ENCODE results near the gene THOC5.
"Not testable (repeated sequence)": the region's sequence is repeated elsewhere in the genome, so short reads cannot be mapped to it uniquely, and the experiment has no call there.

Gene THOC5

GRCh38 chr22:29593923-29594322, 40.4 kb upstream of the THOC5 start:
- Histone ChIP-seq H3K4me1 (ENCODE audit: insufficient read depth, poor library complexity, severe bottlenecking) (no peaks in the 10 kb centered on the region), H3K36me3 (ENCODE audit: low read depth) (no peaks in the 10 kb centered on the region), H3K9me3 (ENCODE audit: severe bottlenecking) (no peaks in the 10 kb centered on the region), H3K27me3 (ENCODE audit: insufficient read depth, poor library complexity, severe bottlenecking) (no peaks in the 10 kb centered on the region), H3K27ac (ENCODE audit: poor library complexity, severe bottlenecking) (no peak overlapping the region), H3K4me3 (ENCODE audit: severe bottlenecking) (no peak overlapping the region)
- ATAC-seq (ENCODE audit: low read depth) (no peak), DNase-seq (ENCODE audit: low spot score) (no peak)
- TF ChIP-seq, protein P1, sequence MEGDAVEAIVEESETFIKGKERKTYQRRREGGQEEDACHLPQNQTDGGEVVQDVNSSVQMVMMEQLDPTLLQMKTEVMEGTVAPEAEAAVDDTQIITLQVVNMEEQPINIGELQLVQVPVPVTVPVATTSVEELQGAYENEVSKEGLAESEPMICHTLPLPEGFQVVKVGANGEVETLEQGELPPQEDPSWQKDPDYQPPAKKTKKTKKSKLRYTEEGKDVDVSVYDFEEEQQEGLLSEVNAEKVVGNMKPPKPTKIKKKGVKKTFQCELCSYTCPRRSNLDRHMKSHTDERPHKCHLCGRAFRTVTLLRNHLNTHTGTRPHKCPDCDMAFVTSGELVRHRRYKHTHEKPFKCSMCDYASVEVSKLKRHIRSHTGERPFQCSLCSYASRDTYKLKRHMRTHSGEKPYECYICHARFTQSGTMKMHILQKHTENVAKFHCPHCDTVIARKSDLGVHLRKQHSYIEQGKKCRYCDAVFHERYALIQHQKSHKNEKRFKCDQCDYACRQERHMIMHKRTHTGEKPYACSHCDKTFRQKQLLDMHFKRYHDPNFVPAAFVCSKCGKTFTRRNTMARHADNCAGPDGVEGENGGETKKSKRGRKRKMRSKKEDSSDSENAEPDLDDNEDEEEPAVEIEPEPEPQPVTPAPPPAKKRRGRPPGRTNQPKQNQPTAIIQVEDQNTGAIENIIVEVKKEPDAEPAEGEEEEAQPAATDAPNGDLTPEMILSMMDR (IDR thresholded peaks at IDR 0.05; ENCODE audit: poor library complexity, severe bottlenecking), result no peak

- peak overlapping the region; percentile 55 for H3K27ac ChIP-seq (ENCODE audit: poor library complexity, severe bottlenecking)
- TF ChIP-seq, protein P1 (IDR thresholded peaks at IDR 0.05; ENCODE audit: poor library complexity, severe bottlenecking), result no peak
- no peak overlapping the region for H3K4me3 ChIP-seq (ENCODE audit: severe bottlenecking)
- H3K9me3 ChIP-seq (ENCODE audit: severe bottlenecking), result no peaks in the 10 kb centered on the region
- no peaks in the 10 kb centered on the region for H3K36me3 ChIP-seq (ENCODE audit: low read depth)
- peak; percentile 91 for ATAC-seq (ENCODE audit: low read depth)
- peak; percentile 83 for DNase-seq (ENCODE audit: low spot score)
- peaks cover 11% of the 10 kb centered on the region for H3K4me1 ChIP-seq (ENCODE audit: insufficient read depth, poor library complexity, severe bottlenecking)
- H3K27me3 ChIP-seq (ENCODE audit: insufficient read depth, poor library complexity, severe bottlenecking), result no peaks in the 10 kb centered on the region
These were observed 34.6 kb upstream of the THOC5 start for GRCh38 chr22:29587938-29588699.

DNA sequence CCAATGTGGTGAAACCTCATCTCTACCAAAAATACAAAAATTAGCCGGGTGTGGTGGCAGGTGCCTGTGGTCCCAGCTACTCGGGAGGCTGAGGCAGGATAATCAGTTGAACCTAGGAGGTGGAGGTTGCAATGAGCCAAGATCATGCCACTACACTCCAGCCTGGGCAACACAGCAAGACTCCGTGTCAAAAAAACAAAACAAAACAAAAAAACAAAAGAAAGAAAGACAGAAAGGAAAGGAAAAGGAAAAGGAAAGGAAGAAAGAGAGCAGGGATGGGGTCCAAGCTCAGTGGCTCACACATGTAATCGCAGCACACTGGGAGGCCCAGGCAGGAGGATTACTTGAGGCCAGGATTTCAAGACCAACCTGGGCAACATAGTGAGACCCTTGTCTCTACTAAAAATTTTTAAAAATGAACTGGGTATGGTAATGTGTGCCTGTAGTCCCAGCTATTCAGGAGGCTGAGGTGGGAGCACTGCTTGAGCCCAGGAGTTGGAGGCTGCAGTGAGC, 32.7 kb upstream of the THOC5 start:
- not testable (repeated sequence) for H3K4me3 ChIP-seq (ENCODE audit: severe bottlenecking); DNase-seq (ENCODE audit: low spot score); H3K27ac ChIP-seq (ENCODE audit: poor library complexity, severe bottlenecking); H3K9me3 ChIP-seq (ENCODE audit: severe bottlenecking); H3K27me3 ChIP-seq (ENCODE audit: insufficient read depth, poor library complexity, severe bottlenecking); H3K36me3 ChIP-seq (ENCODE audit: low read depth); ATAC-seq (ENCODE audit: low read depth)
- H3K4me1 ChIP-seq (ENCODE audit: insufficient read depth, poor library complexity, severe bottlenecking), result peaks cover 11% of the 10 kb centered on the region

DNA sequence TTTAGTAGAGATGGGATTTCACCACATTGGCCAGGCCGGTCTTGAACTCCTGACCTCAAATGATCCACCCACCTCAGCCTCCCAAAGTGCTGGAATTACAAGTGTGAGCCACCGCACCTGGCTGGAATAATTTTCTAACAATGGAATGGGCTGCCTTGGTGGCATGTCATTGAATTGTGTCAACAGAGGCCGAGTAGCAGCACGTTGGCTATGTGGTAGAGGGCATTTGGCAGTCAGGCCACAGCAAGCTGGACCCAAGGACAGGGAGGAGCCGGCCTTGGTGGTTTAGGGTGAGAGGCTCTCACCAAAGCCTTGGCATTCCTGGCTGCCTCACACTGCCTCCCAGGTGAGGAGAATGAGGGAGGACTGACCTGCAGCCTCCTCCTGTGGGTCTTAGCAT, 31.4 kb upstream of the THOC5 start:
- TF ChIP-seq, protein P1 (IDR thresholded peaks at IDR 0.05; ENCODE audit: poor library complexity, severe bottlenecking), result no peak
- Histone ChIP-seq H3K27me3 (ENCODE audit: insufficient read depth, poor library complexity, severe bottlenecking) (no peaks in the 10 kb centered on the region), H3K27ac (ENCODE audit: poor library complexity, severe bottlenecking) (no peak overlapping the region), H3K4me3 (ENCODE audit: severe bottlenecking) (no peak overlapping the region), H3K4me1 (ENCODE audit: insufficient read depth, poor library complexity, severe bottlenecking) (peaks cover 11% of the 10 kb centered on the region), H3K9me3 (ENCODE audit: severe bottlenecking) (no peaks in the 10 kb centered on the region), H3K36me3 (ENCODE audit: low read depth) (no peaks in the 10 kb centered on the region)
- DNase-seq (ENCODE audit: low spot score) (no peak), ATAC-seq (ENCODE audit: low read depth) (no peak)

DNA sequence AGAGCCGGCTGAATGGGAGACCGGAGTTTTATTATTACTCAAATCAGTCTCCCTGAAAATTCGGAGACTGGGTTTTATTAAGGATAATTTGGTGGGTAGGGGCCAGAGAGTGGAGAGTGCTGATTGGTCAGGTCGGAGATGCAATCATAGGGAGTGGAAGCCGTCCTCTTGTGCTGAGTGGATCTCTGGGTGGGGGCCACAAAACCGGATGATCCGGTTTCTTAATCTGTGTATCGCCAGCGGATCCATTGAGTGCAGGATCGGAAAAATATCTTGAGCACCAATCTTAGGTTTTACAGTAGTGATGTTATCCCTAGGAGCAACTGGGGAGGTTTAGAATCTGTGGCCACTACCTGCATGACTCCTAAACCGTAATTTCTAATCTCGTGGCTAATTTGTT, 28.2 kb upstream of the THOC5 start:
- no peaks in the 10 kb centered on the region for H3K4me1 ChIP-seq (ENCODE audit: insufficient read depth, poor library complexity, severe bottlenecking)
- no peaks in the 10 kb centered on the region for H3K9me3 ChIP-seq (ENCODE audit: severe bottlenecking)
- ATAC-seq (ENCODE audit: low read depth) (no peak), DNase-seq (ENCODE audit: low spot score) (no peak)
- peak overlapping the region; percentile 82 for H3K4me3 ChIP-seq (ENCODE audit: severe bottlenecking)
- peak overlapping the region; percentile 40 for H3K27ac ChIP-seq (ENCODE audit: poor library complexity, severe bottlenecking)
- H3K36me3 ChIP-seq (ENCODE audit: low read depth), result no peaks in the 10 kb centered on the region; the same call in 1 of the 2 replicates
- H3K27me3 ChIP-seq (ENCODE audit: insufficient read depth, poor library complexity, severe bottlenecking), result no peaks in the 10 kb centered on the region
- TF ChIP-seq, protein P1 (IDR thresholded peaks at IDR 0.05; ENCODE audit: poor library complexity, severe bottlenecking), result no peak

Measured in RWPE2 (cell line).